ENCODE results near the gene ARHGEF28.

The ARHGEF28 gene

GRCh38 chr5:73672132-73672531 lies 46.1 kb downstream of the ARHGEF28 start:
- Histone ChIP-seq H3K27ac (ENCODE audit: low read depth, low read length) (peak overlapping the region; percentile 96), H3K79me2 (ENCODE audit: control insufficient read depth, insufficient read depth, low read length, unreplicated experiment) (peaks cover 66% of the 10 kb centered on the region)

GRCh38 chr5:73673161-73673591 lies 47.2 kb downstream of the ARHGEF28 start:
- H3K4me1 ChIP-seq (ENCODE audit: control insufficient read depth, insufficient read depth, low read length, unreplicated experiment): peaks cover 56% of the 10 kb centered on the region
- H3K79me2 ChIP-seq (ENCODE audit: control insufficient read depth, insufficient read depth, low read length, unreplicated experiment): peaks cover 64% of the 10 kb centered on the region
- H2AFZ ChIP-seq (ENCODE audit: low read length, unreplicated experiment): no peak overlapping the region

More at GRCh38 chr5:73672132-73672531, 46.1 kb downstream of the ARHGEF28 start:
- H3K4me3 ChIP-seq (ENCODE audit: low read depth, low read length): no peak overlapping the region
- H3K36me3 ChIP-seq (ENCODE audit: insufficient read depth, low read length): no peaks in the 10 kb centered on the region
- no peaks in the 10 kb centered on the region for H3K27me3 ChIP-seq (ENCODE audit: insufficient read depth, low read length)
- H3K4me1 ChIP-seq (ENCODE audit: control insufficient read depth, insufficient read depth, low read length, unreplicated experiment): peaks cover 58% of the 10 kb centered on the region
- no peak overlapping the region for H2AFZ ChIP-seq (ENCODE audit: low read length, unreplicated experiment)

GRCh38 chr5:73674669-73675004 lies 48.6 kb downstream of the ARHGEF28 start:
- H3K79me2 ChIP-seq (ENCODE audit: control insufficient read depth, insufficient read depth, low read length, unreplicated experiment): peaks cover 66% of the 10 kb centered on the region

More at GRCh38 chr5:73673161-73673591, 47.2 kb downstream of the ARHGEF28 start:
- peak overlapping the region; percentile 13; the same call in 1 of the 2 replicates for H3K4me3 ChIP-seq (ENCODE audit: low read depth, low read length)
- no peaks in the 10 kb centered on the region for H3K27me3 ChIP-seq (ENCODE audit: insufficient read depth, low read length)
- peak overlapping the region; percentile 96 for H3K27ac ChIP-seq (ENCODE audit: low read depth, low read length)
- no peaks in the 10 kb centered on the region for H3K36me3 ChIP-seq (ENCODE audit: insufficient read depth, low read length)

GRCh38 chr5:73678322-73678740 lies 52.3 kb downstream of the ARHGEF28 start:
- no peak overlapping the region for H3K4me3 ChIP-seq (ENCODE audit: low read depth, low read length)
- no peaks in the 10 kb centered on the region for H3K27me3 ChIP-seq (ENCODE audit: insufficient read depth, low read length)
- H3K4me1 ChIP-seq (ENCODE audit: control insufficient read depth, insufficient read depth, low read length, unreplicated experiment): peaks cover 35% of the 10 kb centered on the region
- peaks cover 54% of the 10 kb centered on the region for H3K79me2 ChIP-seq (ENCODE audit: control insufficient read depth, insufficient read depth, low read length, unreplicated experiment)
- no peak overlapping the region for H3K27ac ChIP-seq (ENCODE audit: low read depth, low read length)
- H2AFZ ChIP-seq (ENCODE audit: low read length, unreplicated experiment): no peak overlapping the region
- H3K36me3 ChIP-seq (ENCODE audit: insufficient read depth, low read length): no peaks in the 10 kb centered on the region; the same call in 1 of the 2 replicates

More at GRCh38 chr5:73674669-73675004, 48.6 kb downstream of the ARHGEF28 start:
- Histone ChIP-seq H3K36me3 (ENCODE audit: insufficient read depth, low read length) (no peaks in the 10 kb centered on the region), H3K27ac (ENCODE audit: low read depth, low read length) (peak overlapping the region; percentile 96), H3K4me3 (ENCODE audit: low read depth, low read length) (peak overlapping the region; percentile 11; the same call in 1 of the 2 replicates), H3K4me1 (ENCODE audit: control insufficient read depth, insufficient read depth, low read length, unreplicated experiment) (peaks cover 51% of the 10 kb centered on the region), H3K27me3 (ENCODE audit: insufficient read depth, low read length) (no peaks in the 10 kb centered on the region), H2AFZ (ENCODE audit: low read length, unreplicated experiment) (no peak overlapping the region)

- Histone ChIP-seq H3K36me3 (ENCODE audit: insufficient read depth, low read length) (peaks cover 3% of the 10 kb centered on the region; the same call in 1 of the 2 replicates), H3K27ac (ENCODE audit: low read depth, low read length) (no peak overlapping the region), H2AFZ (ENCODE audit: low read length, unreplicated experiment) (no peak overlapping the region), H3K4me1 (ENCODE audit: control insufficient read depth, insufficient read depth, low read length, unreplicated experiment) (peaks cover 30% of the 10 kb centered on the region), H3K79me2 (ENCODE audit: control insufficient read depth, insufficient read depth, low read length, unreplicated experiment) (peaks cover 57% of the 10 kb centered on the region), H3K27me3 (ENCODE audit: insufficient read depth, low read length) (no peaks in the 10 kb centered on the region), H3K4me3 (ENCODE audit: low read depth, low read length) (no peak overlapping the region)
Observed at GRCh38 chr5:73678807-73679206, 52.8 kb downstream of the ARHGEF28 start.

- H3K27ac ChIP-seq (ENCODE audit: low read depth, low read length): peak overlapping the region; percentile 2; the same call in 1 of the 2 replicates
- no peaks in the 10 kb centered on the region for H3K27me3 ChIP-seq (ENCODE audit: insufficient read depth, low read length)
- H3K36me3 ChIP-seq (ENCODE audit: insufficient read depth, low read length): peaks cover 8% of the 10 kb centered on the region
- H3K4me1 ChIP-seq (ENCODE audit: control insufficient read depth, insufficient read depth, low read length, unreplicated experiment): peaks cover 22% of the 10 kb centered on the region
- H3K79me2 ChIP-seq (ENCODE audit: control insufficient read depth, insufficient read depth, low read length, unreplicated experiment): peaks cover 50% of the 10 kb centered on the region
- H2AFZ ChIP-seq (ENCODE audit: low read length, unreplicated experiment): no peak overlapping the region
- no peak overlapping the region for H3K4me3 ChIP-seq (ENCODE audit: low read depth, low read length)
Observed at GRCh38 chr5:73682176-73682575, 56.2 kb downstream of the ARHGEF28 start.

GRCh38 chr5:73684691-73685090 lies 58.7 kb downstream of the ARHGEF28 start:
- Histone ChIP-seq H3K27ac (ENCODE audit: low read depth, low read length) (no peak overlapping the region), H3K4me1 (ENCODE audit: control insufficient read depth, insufficient read depth, low read length, unreplicated experiment) (peaks cover 22% of the 10 kb centered on the region), H3K4me3 (ENCODE audit: low read depth, low read length) (no peak overlapping the region), H2AFZ (ENCODE audit: low read length, unreplicated experiment) (no peak overlapping the region), H3K27me3 (ENCODE audit: insufficient read depth, low read length) (no peaks in the 10 kb centered on the region), H3K79me2 (ENCODE audit: control insufficient read depth, insufficient read depth, low read length, unreplicated experiment) (peaks cover 38% of the 10 kb centered on the region), H3K36me3 (ENCODE audit: insufficient read depth, low read length) (peaks cover 8% of the 10 kb centered on the region)

GRCh38 chr5:73686912-73687311 lies 60.9 kb downstream of the ARHGEF28 start:
- Histone ChIP-seq H3K27me3 (ENCODE audit: insufficient read depth, low read length) (no peaks in the 10 kb centered on the region), H2AFZ (ENCODE audit: low read length, unreplicated experiment) (no peak overlapping the region), H3K4me1 (ENCODE audit: control insufficient read depth, insufficient read depth, low read length, unreplicated experiment) (peaks cover 29% of the 10 kb centered on the region), H3K4me3 (ENCODE audit: low read depth, low read length) (no peak overlapping the region), H3K27ac (ENCODE audit: low read depth, low read length) (no peak overlapping the region), H3K36me3 (ENCODE audit: insufficient read depth, low read length) (peaks cover 8% of the 10 kb centered on the region), H3K79me2 (ENCODE audit: control insufficient read depth, insufficient read depth, low read length, unreplicated experiment) (peaks cover 29% of the 10 kb centered on the region)

- H3K4me1 ChIP-seq (ENCODE audit: control insufficient read depth, insufficient read depth, low read length, unreplicated experiment): peaks cover 27% of the 10 kb centered on the region
Observed at GRCh38 chr5:73687357-73687756, 61.4 kb downstream of the ARHGEF28 start.

GRCh38 chr5:73690015-73690414 lies 64.0 kb downstream of the ARHGEF28 start:
- Histone ChIP-seq H3K4me3 (ENCODE audit: low read depth, low read length) (no peak overlapping the region), H3K79me2 (ENCODE audit: control insufficient read depth, insufficient read depth, low read length, unreplicated experiment) (peaks cover 25% of the 10 kb centered on the region), H2AFZ (ENCODE audit: low read length, unreplicated experiment) (no peak overlapping the region), H3K4me1 (ENCODE audit: control insufficient read depth, insufficient read depth, low read length, unreplicated experiment) (peaks cover 51% of the 10 kb centered on the region), H3K27ac (ENCODE audit: low read depth, low read length) (no peak overlapping the region), H3K36me3 (ENCODE audit: insufficient read depth, low read length) (no peaks in the 10 kb centered on the region), H3K27me3 (ENCODE audit: insufficient read depth, low read length) (no peaks in the 10 kb centered on the region)

More at GRCh38 chr5:73687357-73687756, 61.4 kb downstream of the ARHGEF28 start:
- Histone ChIP-seq H3K4me3 (ENCODE audit: low read depth, low read length) (no peak overlapping the region), H3K27ac (ENCODE audit: low read depth, low read length) (no peak overlapping the region), H3K36me3 (ENCODE audit: insufficient read depth, low read length) (peaks cover 8% of the 10 kb centered on the region), H3K27me3 (ENCODE audit: insufficient read depth, low read length) (no peaks in the 10 kb centered on the region), H3K79me2 (ENCODE audit: control insufficient read depth, insufficient read depth, low read length, unreplicated experiment) (peaks cover 28% of the 10 kb centered on the region), H2AFZ (ENCODE audit: low read length, unreplicated experiment) (no peak overlapping the region)

- peak overlapping the region; percentile 73 for H3K27ac ChIP-seq (ENCODE audit: low read depth, low read length)
- no peaks in the 10 kb centered on the region for H3K27me3 ChIP-seq (ENCODE audit: insufficient read depth, low read length)
- H3K79me2 ChIP-seq (ENCODE audit: control insufficient read depth, insufficient read depth, low read length, unreplicated experiment): peaks cover 29% of the 10 kb centered on the region
- peaks cover 43% of the 10 kb centered on the region for H3K4me1 ChIP-seq (ENCODE audit: control insufficient read depth, insufficient read depth, low read length, unreplicated experiment)
- H3K36me3 ChIP-seq (ENCODE audit: insufficient read depth, low read length): no peaks in the 10 kb centered on the region
- no peak overlapping the region for H3K4me3 ChIP-seq (ENCODE audit: low read depth, low read length)
- no peak overlapping the region for H2AFZ ChIP-seq (ENCODE audit: low read length, unreplicated experiment)
Observed at GRCh38 chr5:73691302-73692080, 65.5 kb downstream of the ARHGEF28 start.
